Esophagus squamous epithelium (tissue), 5 donors: ENCODE measurements around the gene SLC26A9. TPM values are rescaled to one million over a fixed set of nuclear protein-coding genes. Genes with fewer than 3 reads are reported as not detected.

ENCODE experiments used
- DNase-seq: peaks from one replicate; lab custom pipeline; 2025; lab: John Stamatoyannopoulos, UW
- H3K27ac ChIP-seq, 4 donors: fragments of 200-600 bp; sonication (generic); one replicate each; pipeline ENCODE4 v1.5.1; 2016 to 2019; ENCODE audit warnings: mild to moderate bottlenecking in 1 of 4
- H3K27me3 ChIP-seq, 4 donors: fragments of 200-600 bp; sonication (generic); 1 replicate in 3 of 4; 2 replicates in 1 of 4; pipeline versions ENCODE4 v1.5.1 to v1.6.0; 2017 to 2021; ENCODE audit warnings: antibody characterized with exemption in 1 of 4
- H3K36me3 ChIP-seq, 3 donors: fragments of 200-600 bp; sonication (generic); one replicate each; pipeline ENCODE4 v1.5.1; 2016 to 2019
- H3K4me1 ChIP-seq, 3 donors: fragments of 200-600 bp; sonication (generic); one replicate each; pipeline ENCODE4 v1.5.1; 2017 to 2019
- H3K4me3 ChIP-seq, 4 donors: fragments of 200-600 bp; sonication (generic); 1 replicate in 3 of 4; 2 replicates in 1 of 4; pipeline ENCODE4 v1.5.1; 2016 to 2019; ENCODE audit warnings: mild to moderate bottlenecking in 2 of 4, moderate library complexity in 1 of 4
- H3K9me3 ChIP-seq, 3 donors: fragments of 200-600 bp; sonication (generic); one replicate each; pipeline ENCODE4 v1.5.1; 2016 to 2019
- CTCF ChIP-seq, 6 experiments: fragments of 450-650 bp in 4 of 6; fragments of 200-600 bp in 2 of 6; sonication (generic) in 2 of 6; IDR thresholded peaks; one replicate each; pipeline ENCODE4 v1.5.1; 2016 to 2019; ENCODE audit warnings: antibody characterized with exemption in 6 of 6, mild to moderate bottlenecking in 4 of 6, moderate library complexity in 4 of 6
- POLR2A ChIP-seq, 4 donors: fragments of 450-650 bp; IDR thresholded peaks; one replicate each; pipeline ENCODE4 v1.6.1; 2017; ENCODE audit warnings: antibody characterized with exemption in 4 of 4, mild to moderate bottlenecking in 4 of 4, moderate library complexity in 3 of 4
- WGBS, 2 donors: methylation state at CpG; one replicate each; pipeline ENCODE4 v1.1.5; 2018; 5-methylcytosine and 5-hydroxymethylcytosine counted together
- intact Hi-C: fragments of 100-400 bp; cut with DNase I; formaldehyde crosslinking; loops from one replicate; pipeline ENCODE4 v1.15.0; 2022
- total RNA-seq, 4 donors: library from RNA; depleted of rRNA; stranded (reverse); fragments of >200 nt; gene quantifications; one replicate each; pipeline ENCODE4 v1.1.0, GENCODE V29; 2016
- donor health status: DM: yes; HTN: yes; CAD: no.

SLC26A9 gene
- total RNA-seq, 4 donors from 2014 or later: 0.19 to 22.8 (median 0.38) TPM

GRCh38 chr1:205959789-205960188 lies 16.5 kb upstream of the SLC26A9 start:
- DNase-seq: no peak
- H3K9me3 ChIP-seq: no peaks in the 10 kb centered on the region
- WGBS, 2 donors: 68 to 77% methylated on average over 3 to 4 of the region's 4 CpGs
- no peak overlapping the region for H3K4me3 ChIP-seq
- intact Hi-C loops: no loop called here
- H3K27ac ChIP-seq: no peak overlapping the region
- no peaks in the 10 kb centered on the region for H3K36me3 ChIP-seq
- H3K27me3 ChIP-seq: peaks cover 0 to 90% (median 0%) of the 10 kb centered on the region in 4 donors
- TF ChIP-seq CTCF (IDR thresholded peaks at IDR 0.05) (no peak), POLR2A (IDR thresholded peaks at IDR 0.05) (no peak)
- H3K4me1 ChIP-seq: peaks cover 0 to 12% (median 6%) of the 10 kb centered on the region in 3 donors

DNA sequence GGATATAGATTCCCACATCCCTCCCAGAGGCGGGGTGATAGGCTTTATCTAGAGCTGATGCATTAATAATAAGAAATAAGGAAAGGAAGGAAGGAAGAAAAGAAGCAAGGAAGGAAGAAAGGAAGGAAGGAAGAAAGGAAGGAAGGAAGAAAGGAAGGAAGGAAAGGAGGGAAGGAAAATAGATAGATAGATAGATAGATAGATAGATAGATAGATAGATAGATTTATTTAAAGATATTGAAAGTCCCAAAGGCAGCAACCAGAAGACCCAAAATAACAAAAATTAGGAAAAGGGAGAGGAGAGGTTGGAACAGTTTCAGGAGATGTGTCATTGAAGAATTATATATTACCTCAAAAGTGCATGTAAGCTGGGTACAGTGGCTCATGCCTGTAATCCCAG lies 12.2 kb upstream of the SLC26A9 start:
- TF ChIP-seq POLR2A (IDR thresholded peaks at IDR 0.05): no peak
- no peak for TF ChIP-seq CTCF (IDR thresholded peaks at IDR 0.05)
- 75 to 95% methylated on average over 1 of the region's 1 CpG for WGBS, 2 donors
- Histone ChIP-seq H3K9me3 (no peaks in the 10 kb centered on the region), H3K36me3 (no peaks in the 10 kb centered on the region), H3K4me1 (peaks cover 0 to 14% (median 11%) of the 10 kb centered on the region in 3 donors), H3K27me3 (peaks cover 0 to 85% (median 0%) of the 10 kb centered on the region in 4 donors), H3K27ac (no peak overlapping the region), H3K4me3 (no peak overlapping the region)
- intact Hi-C loops: no loop called here
- DNase-seq: no peak

DNA sequence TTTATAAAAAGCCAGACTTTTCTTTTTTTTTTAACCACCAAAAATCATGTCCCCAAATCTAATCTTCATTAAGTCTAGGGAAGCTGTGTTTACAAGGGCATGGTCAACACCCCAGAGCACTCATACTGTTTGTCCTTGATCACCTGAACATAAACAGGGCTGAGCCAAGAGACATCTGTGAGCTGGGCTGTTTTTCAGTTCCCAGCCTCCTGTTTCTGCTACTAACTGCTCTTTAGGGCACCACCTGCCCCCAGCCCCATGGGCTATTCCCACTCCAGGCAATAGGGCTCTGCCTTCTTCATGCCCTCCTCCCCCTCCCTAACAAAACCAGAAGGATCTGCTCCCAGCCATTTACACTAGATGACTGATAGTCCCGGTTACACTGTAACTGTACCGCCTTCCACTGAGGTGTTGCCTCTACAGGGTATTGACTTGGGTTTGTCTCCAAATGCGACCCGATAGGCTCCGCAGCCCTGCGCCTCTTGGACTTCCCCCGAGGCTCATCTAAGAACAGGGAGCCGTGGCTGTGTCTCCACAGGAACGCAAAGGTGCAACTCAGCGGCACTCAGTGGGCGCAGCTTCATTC lies 11.7 kb upstream of the SLC26A9 start:
- WGBS, 2 donors: 67 to 71% methylated on average over 7 to 11 of the region's 11 CpGs
- Histone ChIP-seq H3K4me1 (peaks cover 3 to 20% (median 17%) of the 10 kb centered on the region in 3 donors), H3K27me3 (peaks cover 0 to 84% (median 0%) of the 10 kb centered on the region in 4 donors), H3K9me3 (no peaks in the 10 kb centered on the region), H3K36me3 (no peaks in the 10 kb centered on the region), H3K4me3 (no peak overlapping the region), H3K27ac (no peak overlapping the region)
- no peak for TF ChIP-seq POLR2A (IDR thresholded peaks at IDR 0.05)
- no peak for TF ChIP-seq CTCF (IDR thresholded peaks at IDR 0.05)
- no peak for DNase-seq
- intact Hi-C loops: no loop called here

- peaks cover 0 to 89% (median 0%) of the 10 kb centered on the region in 4 donors for H3K27me3 ChIP-seq
- intact Hi-C loops: no loop called here
- H3K36me3 ChIP-seq: no peaks in the 10 kb centered on the region
- no peak overlapping the region for H3K27ac ChIP-seq
- no peak for DNase-seq
- no peak overlapping the region for H3K4me3 ChIP-seq
- no peak for TF ChIP-seq POLR2A (IDR thresholded peaks at IDR 0.05)
- no peak for TF ChIP-seq CTCF (IDR thresholded peaks at IDR 0.05)
- no peaks in the 10 kb centered on the region for H3K9me3 ChIP-seq
- H3K4me1 ChIP-seq: peaks cover 3 to 47% (median 18%) of the 10 kb centered on the region in 3 donors
- 67% methylated on average over 1 of the region's 1 CpG; no CpG with 5 or more reads in 1 of the 2 donors for WGBS, 2 donors
These were observed 8.5 kb upstream of the SLC26A9 start for GRCh38 chr1:205951746-205952145.

DNA sequence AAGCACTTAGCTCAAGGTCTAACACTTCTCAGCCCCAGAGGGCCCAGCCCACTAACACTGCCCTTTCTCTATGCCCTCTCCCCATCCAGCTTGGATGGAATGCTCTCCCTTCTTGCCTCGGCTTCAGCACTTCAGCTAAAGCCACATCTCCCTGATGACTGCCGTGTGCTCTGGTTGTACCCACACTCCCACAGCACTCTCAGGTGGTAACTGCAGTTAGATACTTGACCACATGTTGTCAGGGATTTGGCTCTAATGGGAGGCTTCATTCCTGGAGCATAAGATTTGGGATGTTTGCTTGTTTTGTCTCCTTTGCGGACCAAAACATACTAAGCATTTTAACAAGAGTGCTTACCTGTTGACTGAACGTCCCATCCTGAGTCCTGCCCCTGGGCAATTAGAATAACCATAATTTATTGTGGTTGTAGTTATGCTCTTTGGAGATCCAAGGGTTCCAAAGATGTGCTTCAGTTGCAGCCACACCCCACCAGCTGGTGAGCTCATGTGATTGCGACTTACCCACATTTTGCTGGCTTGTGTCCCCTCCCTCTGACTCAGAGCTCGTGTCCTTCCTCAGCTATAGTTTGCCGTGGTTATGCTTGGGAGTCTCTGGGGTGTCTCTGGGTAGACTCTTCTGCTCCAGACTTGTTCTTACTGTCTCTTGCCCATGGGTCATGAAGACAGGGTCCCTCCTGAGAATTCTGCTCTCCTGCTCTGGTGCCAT lies 7.7 kb upstream of the SLC26A9 start:
- Histone ChIP-seq H3K27ac (no peak overlapping the region), H3K4me1 (peaks cover 3 to 50% (median 18%) of the 10 kb centered on the region in 3 donors), H3K27me3 (peaks cover 0 to 89% (median 0%) of the 10 kb centered on the region in 4 donors), H3K9me3 (no peaks in the 10 kb centered on the region), H3K36me3 (no peaks in the 10 kb centered on the region), H3K4me3 (no peak overlapping the region)
- no peak for DNase-seq
- TF ChIP-seq POLR2A (IDR thresholded peaks at IDR 0.05) (no peak), CTCF (IDR thresholded peaks at IDR 0.05) (no peak)
- WGBS, 2 donors: 42 to 47% methylated on average over 6 of the region's 7 CpGs
- intact Hi-C loops: no loop called here
